Natural killer cell (primary cell): ENCODE data around the gene VTA1. TPM values are rescaled to one million over a fixed set of nuclear protein-coding genes. Genes with fewer than 3 reads are reported as not detected.

Experiments
- ATAC-seq, 3 donors: fragments of 150-1000 bp in 2 of 3; fragments of 200-7000 bp in 1 of 3; cut with Tn5 transposase; 1 replicate in 1 of 3; 2 replicates in 2 of 3; pipeline ENCODE4 v1.10.0; 2021; ENCODE audit warnings: mild to moderate bottlenecking in 2 of 3, moderate library complexity in 2 of 3
- DNase-seq, 2 donors: peaks; one replicate each; pipeline versions ENCODE4 v3.0.0 to v3.0.0-alpha.2; 2013 to 2021; ENCODE audit warnings: mixed read lengths in 1 of 2
- H3K27ac ChIP-seq: one replicate; pipeline ENCODE4 v1.5.1; 2013; ENCODE audit warnings: mild to moderate bottlenecking, low read length
- H3K27me3 ChIP-seq: one replicate; pipeline ENCODE4 v1.6.1; 2013; ENCODE audit warnings: low read length; ENCODE audit not compliant: control insufficient read depth, insufficient read depth
- H3K36me3 ChIP-seq: one replicate; pipeline ENCODE4 v1.6.1; 2013; ENCODE audit warnings: low read length; ENCODE audit not compliant: control insufficient read depth, insufficient read depth
- H3K4me1 ChIP-seq: one replicate; pipeline ENCODE4 v1.6.1; 2013; ENCODE audit warnings: low read length; ENCODE audit not compliant: control insufficient read depth, insufficient read depth
- H3K4me3 ChIP-seq: one replicate; pipeline ENCODE4 v1.5.1; 2013; ENCODE audit warnings: low read length
- H3K9me3 ChIP-seq: one replicate; pipeline ENCODE4 v1.6.1; 2013; ENCODE audit warnings: low read length; ENCODE audit not compliant: control insufficient read depth, insufficient read depth
- H3K27ac Mint-ChIP-seq, 2 donors: one replicate each; pipeline ENCODE4 v1.8.0; 2022; ENCODE audit warnings: mild to moderate bottlenecking in 2 of 2, mixed read lengths in 2 of 2, moderate library complexity in 1 of 2
- H3K27me3 Mint-ChIP-seq, 2 donors: one replicate each; pipeline ENCODE4 v1.8.0; 2022; ENCODE audit warnings: low read depth in 2 of 2, mixed read lengths in 2 of 2
- H3K36me3 Mint-ChIP-seq: one replicate; pipeline ENCODE4 v1.8.0; 2022; ENCODE audit warnings: mixed read lengths
- H3K4me1 Mint-ChIP-seq, 2 donors: one replicate each; pipeline ENCODE4 v1.8.0; 2022; ENCODE audit warnings: mixed read lengths in 2 of 2
- H3K4me3 Mint-ChIP-seq: one replicate; pipeline ENCODE4 v1.8.0; 2022; ENCODE audit warnings: mild to moderate bottlenecking, moderate library complexity, mixed read lengths
- H3K9me3 Mint-ChIP-seq, 2 donors: one replicate each; pipeline ENCODE4 v1.8.0; 2022; ENCODE audit warnings: mixed read lengths in 2 of 2
- CTCF ChIP-seq: fragments of 200-600 bp; IDR thresholded peaks from one replicate; pipeline ENCODE4 v1.8.0; 2022; ENCODE audit warnings: antibody characterized with exemption
- WGBS: methylation state at CpG from one replicate; pipeline ENCODE4 v1.1.7; 2013; ENCODE audit warnings: missing lambda C conversion rate; ENCODE audit not compliant: insufficient coverage; 5-methylcytosine and 5-hydroxymethylcytosine counted together
- intact Hi-C: fragments of 100-400 bp; cut with micrococcal nuclease; formaldehyde crosslinking; loops from one replicate; pipeline ENCODE4 v1.14.2; 2022
- total RNA-seq, 4 donors: library from RNA; stranded (reverse); fragments of 120-200 nt in 1 of 4; gene quantifications; one replicate each; pipeline versions ENCODE4 v1.2.3 to v1.2.4, GENCODE V29; 2013 to 2022

VTA1 gene
- total RNA-seq, 3 donors from 2014 or later (not counting 1 experiment from before 2014, with no cell fraction given): 20.5 to 33.3 (median 21.3) TPM

- Histone ChIP-seq H3K4me1 (no peaks in the 10 kb centered on the region), H3K27me3 (peaks cover 3% of the 10 kb centered on the region), H3K9me3 (no peaks in the 10 kb centered on the region), H3K27ac (no peak overlapping the region), H3K36me3 (no peaks in the 10 kb centered on the region), H3K4me3 (no peak overlapping the region)
- intact Hi-C loops: no loop called here
- Mint-ChIP-seq H3K36me3 (no peaks in the 10 kb centered on the region), H3K27me3 (peaks cover 6 to 19% of the 10 kb centered on the region in 2 donors), H3K4me1 (no peaks in the 10 kb centered on the region), H3K4me3 (no peak overlapping the region), H3K27ac (no peak overlapping the region), H3K9me3 (no peaks in the 10 kb centered on the region)
- no peak for DNase-seq
- 86% methylated on average over 1 of the region's 2 CpGs for WGBS
- TF ChIP-seq CTCF: no peak
- ATAC-seq: no peak
Observed at GRCh38 chr6:142117366-142117765, 29.7 kb upstream of the VTA1 start.

- Histone ChIP-seq H3K27me3 (peaks cover 3% of the 10 kb centered on the region), H3K36me3 (no peaks in the 10 kb centered on the region), H3K27ac (no peak overlapping the region), H3K4me1 (no peaks in the 10 kb centered on the region), H3K4me3 (no peak overlapping the region), H3K9me3 (no peaks in the 10 kb centered on the region)
- ATAC-seq (no peak), DNase-seq (no peak)
- WGBS: 70% methylated on average over 3 of the region's 3 CpGs
- Mint-ChIP-seq H3K4me1 (no peaks in the 10 kb centered on the region), H3K36me3 (no peaks in the 10 kb centered on the region), H3K9me3 (no peaks in the 10 kb centered on the region), H3K4me3 (no peak overlapping the region), H3K27ac (no peak overlapping the region), H3K27me3 (peaks cover 6 to 26% of the 10 kb centered on the region in 2 donors)
- intact Hi-C loops: no loop called here
- TF ChIP-seq CTCF: no peak
Observed at GRCh38 chr6:142118328-142118727, 28.7 kb upstream of the VTA1 start.

- H3K36me3 Mint-ChIP-seq: no peaks in the 10 kb centered on the region
- Histone ChIP-seq H3K9me3 (no peaks in the 10 kb centered on the region), H3K27ac (no peak overlapping the region), H3K4me1 (no peaks in the 10 kb centered on the region), H3K4me3 (no peak overlapping the region), H3K27me3 (peaks cover 3% of the 10 kb centered on the region), H3K36me3 (no peaks in the 10 kb centered on the region)
- ATAC-seq: no peak
- peaks cover 10 to 32% of the 10 kb centered on the region in 2 donors for H3K27me3 Mint-ChIP-seq
- H3K27ac Mint-ChIP-seq: no peak overlapping the region
- H3K4me1 Mint-ChIP-seq: no peaks in the 10 kb centered on the region
- H3K4me3 Mint-ChIP-seq: no peak overlapping the region
- no peaks in the 10 kb centered on the region for H3K9me3 Mint-ChIP-seq
- no peak for DNase-seq
- intact Hi-C loops: no loop called here
- no peak for TF ChIP-seq CTCF
- WGBS: 92% methylated on average over 2 of the region's 2 CpGs
Observed at GRCh38 chr6:142118925-142119324, 28.1 kb upstream of the VTA1 start.

- Histone ChIP-seq H3K36me3 (no peaks in the 10 kb centered on the region), H3K4me1 (no peaks in the 10 kb centered on the region), H3K4me3 (no peak overlapping the region), H3K9me3 (no peaks in the 10 kb centered on the region), H3K27ac (no peak overlapping the region), H3K27me3 (no peaks in the 10 kb centered on the region)
- DNase-seq (no peak), ATAC-seq (no peak)
- no peak overlapping the region for H3K27ac Mint-ChIP-seq
- intact Hi-C loops: no loop called here
- 75% methylated on average over 3 of the region's 3 CpGs for WGBS
- H3K4me3 Mint-ChIP-seq: no peak overlapping the region
- no peaks in the 10 kb centered on the region for H3K9me3 Mint-ChIP-seq
- peaks cover 10 to 50% of the 10 kb centered on the region in 2 donors for H3K27me3 Mint-ChIP-seq
- TF ChIP-seq CTCF: no peak
- no peaks in the 10 kb centered on the region for H3K36me3 Mint-ChIP-seq
- H3K4me1 Mint-ChIP-seq: no peaks in the 10 kb centered on the region
Observed at GRCh38 chr6:142121342-142121741, 25.7 kb upstream of the VTA1 start.
